CD4-positive, alpha-beta T cell (primary cell): ENCODE data around the gene STRADB. TPM values are rescaled to one million over a fixed set of nuclear protein-coding genes. Genes with fewer than 3 reads are reported as not detected.

Source experiments
- ATAC-seq: fragments of 200-7000 bp; cut with Tn5 transposase; one replicate; pipeline ENCODE4 v1.10.0; 2022; ENCODE audit warnings: mild to moderate bottlenecking; ENCODE audit not compliant: poor library complexity
- CTCF ChIA-PET: fragments of 350-600 bp; sonication (Branson Sonifier 250); formaldehyde crosslinking; loops from one replicate; lab custom pipeline; 2021; ENCODE audit warnings: antibody characterized with exemption, inconsistent platforms; lab: Charles Lee
- POLR2A ChIA-PET: fragments of 350-600 bp; sonication (Branson Sonifier 250); formaldehyde crosslinking; loops from one replicate; lab custom pipeline; 2021; ENCODE audit warnings: antibody characterized with exemption, inconsistent platforms; lab: Charles Lee
- DNase-seq, 14 experiments: peaks; one replicate each; pipeline ENCODE4 v3.0.0-alpha.2; 2013 to 2020; ENCODE audit warnings: mixed read lengths in 2 of 14
- H3K27ac ChIP-seq, 2 donors: one replicate each; pipeline versions ENCODE4 v1.5.1 to v1.7.0; 2013; ENCODE audit warnings: low read length in 2 of 2, low read depth in 1 of 2, mild to moderate bottlenecking in 1 of 2
- H3K27me3 ChIP-seq, 2 experiments: 1 replicate in 1 of 2; 2 replicates in 1 of 2; pipeline versions ENCODE4 v1.6.1 to v1.7.0; 2013; ENCODE audit warnings: low read length in 2 of 2, control low read depth in 1 of 2, mild to moderate bottlenecking in 1 of 2, moderate library complexity in 1 of 2; ENCODE audit not compliant: insufficient read depth in 2 of 2, control insufficient read depth in 1 of 2
- H3K36me3 ChIP-seq: one replicate; pipeline ENCODE4 v1.6.1; 2013; ENCODE audit warnings: low read length, control low read depth; ENCODE audit not compliant: insufficient read depth
- H3K4me1 ChIP-seq: one replicate; pipeline ENCODE4 v1.6.1; 2013; ENCODE audit warnings: low read length, control low read depth; ENCODE audit not compliant: insufficient read depth
- H3K4me3 ChIP-seq: one replicate; pipeline ENCODE4 v1.5.1; 2013; ENCODE audit warnings: mild to moderate bottlenecking, low read length, moderate library complexity
- H3K9me3 ChIP-seq, 2 experiments: 1 replicate in 1 of 2; 2 replicates in 1 of 2; pipeline versions ENCODE4 v1.6.1 to v1.7.0; 2013; ENCODE audit warnings: low read length in 2 of 2, mild to moderate bottlenecking in 2 of 2, control low read depth in 1 of 2, moderate library complexity in 1 of 2; ENCODE audit not compliant: control insufficient read depth in 1 of 2, insufficient read depth in 1 of 2
- H3K27ac Mint-ChIP-seq: one replicate; pipeline ENCODE4 v1.8.0; 2020; ENCODE audit warnings: mixed read lengths
- H3K27me3 Mint-ChIP-seq: one replicate; pipeline ENCODE4 v1.8.0; 2021; ENCODE audit warnings: mixed read lengths
- H3K36me3 Mint-ChIP-seq: one replicate; pipeline ENCODE4 v1.8.0; 2021; ENCODE audit warnings: low read depth, mixed read lengths
- H3K4me1 Mint-ChIP-seq: one replicate; pipeline ENCODE4 v1.8.0; 2021; ENCODE audit warnings: low read depth, mixed read lengths
- H3K4me3 Mint-ChIP-seq: one replicate; pipeline ENCODE4 v1.8.0; 2020; ENCODE audit warnings: mild to moderate bottlenecking, mixed read lengths
- H3K9me3 Mint-ChIP-seq: one replicate; pipeline ENCODE4 v1.8.0; 2020; ENCODE audit warnings: mixed read lengths
- CTCF ChIP-seq: fragments of 200-600 bp; IDR thresholded peaks from one replicate; pipeline ENCODE4 v1.8.0; 2022; ENCODE audit warnings: antibody characterized with exemption, mild to moderate bottlenecking
- intact Hi-C, 2 experiments: fragments of 100-400 bp; cut with DNase I in 1 of 2; cut with micrococcal nuclease in 1 of 2; formaldehyde crosslinking; loops; one replicate each; pipeline versions ENCODE4 v1.15.1 to v1.9.0; 2023 to 2025; cut with DNase I, micrococcal nuclease
- total RNA-seq, 174 experiments: library from RNA in 2 of 174; stranded (reverse) in 2 of 174; gene quantifications; one replicate each; pipeline ENCODE4 v1.2.3 and lab custom pipeline; 2021 to 2026

Gene STRADB
- total RNA-seq, 2 experiments from 2014 or later = 4.2 to 5.6 TPM

- H3K9me3 Mint-ChIP-seq = no peaks in the 10 kb centered on the region
- intact Hi-C loops = no loop called here
- Histone ChIP-seq H3K4me3 (no peak overlapping the region), H3K4me1 (peaks cover 15% of the 10 kb centered on the region), H3K27me3 (no peaks in the 10 kb centered on the region), H3K36me3 (peaks cover 6% of the 10 kb centered on the region), H3K9me3 (no peaks in the 10 kb centered on the region), H3K27ac (no peak overlapping the region)
- H3K4me1 Mint-ChIP-seq = peaks cover 20% of the 10 kb centered on the region
- ChIA-PET POLR2A (interaction anchor here (0.7 to 1.9 kb wide), 5 partner anchors 19 to 228 kb away, joined by 3 to 37 read pairs (median 5); partner anchors contain the start of genes STRADB, TMEM237 and TRAK2), CTCF (interaction anchor here (1.5 to 1.8 kb wide), 2 partner anchors 12 to 183 kb away, joined by 5 to 6 read pairs; no protein-coding TSS in a partner anchor)
- no peak overlapping the region for H3K27ac Mint-ChIP-seq
- DNase-seq (no peak), ATAC-seq (no peak)
- no peak for TF ChIP-seq CTCF
- H3K36me3 Mint-ChIP-seq = peaks cover 26% of the 10 kb centered on the region
- no peaks in the 10 kb centered on the region for H3K27me3 Mint-ChIP-seq
- H3K4me3 Mint-ChIP-seq = no peak overlapping the region
These were observed 36.4 kb upstream of the STRADB start for GRCh38 chr2:201415149-201415548.

- no peaks in the 10 kb centered on the region for H3K27me3 ChIP-seq
- TF ChIP-seq CTCF = no peak
- Mint-ChIP-seq H3K36me3 (peaks cover 20% of the 10 kb centered on the region), H3K9me3 (no peaks in the 10 kb centered on the region), H3K4me1 (peaks cover 51% of the 10 kb centered on the region), H3K4me3 (no peak overlapping the region), H3K27me3 (no peaks in the 10 kb centered on the region), H3K27ac (peak overlapping the region; percentile 80)
- peaks cover 6% of the 10 kb centered on the region for H3K36me3 ChIP-seq
- peaks cover 9% of the 10 kb centered on the region for H3K4me1 ChIP-seq
- intact Hi-C loops = no loop called here
- DNase-seq = peak in 3 of 14 experiments; percentile 17 to 32 (median 24)
- H3K9me3 ChIP-seq = no peaks in the 10 kb centered on the region
- CTCF ChIA-PET = no interaction called here
- H3K27ac ChIP-seq = peak overlapping the region in 1 of 2 donors; percentile 12
- ATAC-seq = no peak
- POLR2A ChIA-PET = no interaction called here
- H3K4me3 ChIP-seq = no peak overlapping the region
These were observed 32.4 kb upstream of the STRADB start for GRCh38 chr2:201419057-201419635.

GRCh38 chr2:201419986-201420385 lies 31.6 kb upstream of the STRADB start:
- Mint-ChIP-seq H3K27ac (peak overlapping the region; percentile 80), H3K4me1 (peaks cover 52% of the 10 kb centered on the region), H3K36me3 (peaks cover 20% of the 10 kb centered on the region), H3K4me3 (no peak overlapping the region), H3K27me3 (no peaks in the 10 kb centered on the region), H3K9me3 (no peaks in the 10 kb centered on the region)
- no peak for TF ChIP-seq CTCF
- peak overlapping the region in 1 of 2 donors; percentile 0 for H3K27ac ChIP-seq
- H3K9me3 ChIP-seq = no peaks in the 10 kb centered on the region
- ChIA-PET POLR2A (no interaction called here), CTCF (no interaction called here)
- H3K27me3 ChIP-seq = no peaks in the 10 kb centered on the region
- intact Hi-C loops = no loop called here
- H3K4me1 ChIP-seq = peaks cover 7% of the 10 kb centered on the region
- DNase-seq (peak in 1 of 14 experiments; percentile 27), ATAC-seq (peak; percentile 29)
- H3K4me3 ChIP-seq = no peak overlapping the region
- H3K36me3 ChIP-seq = peaks cover 6% of the 10 kb centered on the region
